B cell (primary cell): ENCODE results near the gene TJAP1. TPM values are rescaled to one million over a fixed set of nuclear protein-coding genes. Genes with fewer than 3 reads are reported as not detected.

Source experiments
- ATAC-seq: fragments of 200-7000 bp; cut with Tn5 transposase; one replicate; pipeline ENCODE4 v1.10.0; 2021; ENCODE audit warnings: low read depth, mild to moderate bottlenecking, moderate number of reproducible peaks, moderate library complexity
- CTCF ChIA-PET: fragments of 350-600 bp; sonication (Branson Sonifier 250); formaldehyde crosslinking; loops from one replicate; lab custom pipeline; 2021; ENCODE audit warnings: antibody characterized with exemption, inconsistent platforms; lab: Charles Lee
- POLR2A ChIA-PET: fragments of 350-600 bp; sonication (Branson Sonifier 250); formaldehyde crosslinking; loops from one replicate; lab custom pipeline; 2021; ENCODE audit warnings: antibody characterized with exemption; lab: Charles Lee
- DNase-seq: peaks from one replicate; pipeline ENCODE4 v3.0.0; 2013
- H2AFZ ChIP-seq: 2 replicates; pipeline ENCODE4 v1.6.1; 2012; ENCODE audit warnings: mild to moderate bottlenecking, low read depth, low read length; ENCODE audit not compliant: insufficient read depth, poor library complexity, severe bottlenecking
- H3K27ac ChIP-seq, 2 donors: 1 replicate in 1 of 2; 2 replicates in 1 of 2; pipeline ENCODE4 v1.5.1; 2012 to 2013; ENCODE audit warnings: low read length in 2 of 2, mild to moderate bottlenecking in 2 of 2, moderate library complexity in 1 of 2
- H3K27me3 ChIP-seq, 4 experiments: fragments of 200-600 bp in 1 of 4; sonication (generic) in 1 of 4; replicated peaks in 1 of 4; 1 replicate in 2 of 4; 2 replicates in 2 of 4; pipeline versions ENCODE4 v1.6.1 to v1.7.0; 2013 to 2016; ENCODE audit warnings: low read length in 3 of 4, mild to moderate bottlenecking in 2 of 4, mixed read lengths in 1 of 4, moderate library complexity in 1 of 4; ENCODE audit not compliant: insufficient read depth in 4 of 4, control insufficient read depth in 3 of 4; ENCODE audit errors: control extremely low read depth in 1 of 4
- H3K36me3 ChIP-seq, 2 experiments: replicated peaks in 1 of 2; 1 replicate in 1 of 2; 2 replicates in 1 of 2; pipeline versions ENCODE4 v1.6.1 to v1.7.1; 2013; ENCODE audit warnings: low read length in 1 of 2; ENCODE audit not compliant: insufficient read depth in 2 of 2, control insufficient read depth in 1 of 2; ENCODE audit errors: control extremely low read depth in 1 of 2, extremely low read depth in 1 of 2
- H3K4me1 ChIP-seq, 2 donors: fragments of 200-600 bp in 1 of 2; sonication (generic) in 1 of 2; 1 replicate in 1 of 2; 2 replicates in 1 of 2; pipeline versions ENCODE4 v1.5.1 to v1.6.1; 2013 to 2017; ENCODE audit warnings: low read length in 2 of 2; ENCODE audit not compliant: control insufficient read depth in 2 of 2, insufficient read depth in 2 of 2
- H3K4me2 ChIP-seq: replicated peaks from 2 replicates; pipeline ENCODE3; 2012; ENCODE audit warnings: mild to moderate bottlenecking, low read depth, low read length; ENCODE audit not compliant: poor library complexity, severe bottlenecking
- H3K4me3 ChIP-seq, 5 experiments: fragments of 200-600 bp in 1 of 5; sonication (generic) in 1 of 5; 1 replicate in 3 of 5; 2 replicates in 2 of 5; pipeline versions ENCODE4 v1.5.1 to v1.7.0; 2011 to 2016; ENCODE audit warnings: low read length in 4 of 5, mild to moderate bottlenecking in 4 of 5, low read depth in 2 of 5, control low read depth in 1 of 5, moderate library complexity in 1 of 5; ENCODE audit not compliant: insufficient read depth in 1 of 5; ENCODE audit errors: control extremely low read depth in 1 of 5, extremely low read depth in 1 of 5
- H3K79me2 ChIP-seq: fragments of 200-600 bp; sonication (generic); one replicate; pipeline ENCODE4 v1.6.0; 2016; ENCODE audit warnings: low read length; ENCODE audit not compliant: control insufficient read depth, insufficient read depth
- H3K9ac ChIP-seq: fragments of 200-600 bp; sonication (generic); 2 replicates; pipeline ENCODE4 v1.6.1; 2017; ENCODE audit warnings: mild to moderate bottlenecking, low read length, moderate library complexity
- H3K9me3 ChIP-seq, 3 donors: one replicate each; pipeline versions ENCODE4 v1.6.1 to v1.7.1; 2013; ENCODE audit warnings: low read length in 2 of 3; ENCODE audit not compliant: control insufficient read depth in 2 of 3, insufficient read depth in 1 of 3; ENCODE audit errors: control extremely low read depth in 1 of 3
- H4K20me1 ChIP-seq: 2 replicates; pipeline ENCODE4 v1.6.0; 2012; ENCODE audit warnings: mild to moderate bottlenecking, low read length; ENCODE audit not compliant: insufficient read depth, control insufficient read depth, poor library complexity, severe bottlenecking
- H3K27ac Mint-ChIP-seq: one replicate; pipeline ENCODE4 v1.8.0; 2021; ENCODE audit warnings: mixed read lengths
- H3K27me3 Mint-ChIP-seq: one replicate; pipeline ENCODE4 v1.8.0; 2021; ENCODE audit warnings: mixed read lengths
- H3K4me1 Mint-ChIP-seq: one replicate; pipeline ENCODE4 v1.8.0; 2021; ENCODE audit warnings: mixed read lengths
- H3K4me3 Mint-ChIP-seq: one replicate; pipeline ENCODE4 v1.8.0; 2021; ENCODE audit warnings: mixed read lengths
- H3K9me3 Mint-ChIP-seq: one replicate; pipeline ENCODE4 v1.8.0; 2022; ENCODE audit warnings: mixed read lengths; ENCODE audit not compliant: insufficient read depth
- CTCF ChIP-seq: fragments of 200-600 bp; IDR thresholded peaks from one replicate; pipeline ENCODE4 v1.8.0; 2022; ENCODE audit warnings: antibody characterized with exemption, mild to moderate bottlenecking
- EZH2 ChIP-seq: IDR thresholded peaks from 2 replicates; pipeline ENCODE4 v1.6.1; 2012; ENCODE audit warnings: borderline replicate concordance, low read depth, mild to moderate bottlenecking, moderate library complexity, low read length; ENCODE audit not compliant: insufficient read depth, poor library complexity, severe bottlenecking
- WGBS: methylation state at CpG from one replicate; pipeline ENCODE4 v1.1.5; 2013; ENCODE audit warnings: missing lambda C conversion rate; ENCODE audit not compliant: insufficient coverage; 5-methylcytosine and 5-hydroxymethylcytosine counted together
- intact Hi-C: fragments of 100-400 bp; cut with micrococcal nuclease; formaldehyde crosslinking; loops from one replicate; pipeline ENCODE4 v1.10.0; 2022
- polyA plus RNA-seq: library from polyadenylated mRNA; depleted of rRNA; stranded (reverse); fragments of >200 nt; gene quantifications from 2 replicates; pipeline ENCODE4 v1.2.3, GENCODE V29; 2012
- total RNA-seq, 2 donors: library from RNA; stranded (reverse); fragments of 120-200 nt in 1 of 2; gene quantifications; 1 replicate in 1 of 2; 2 replicates in 1 of 2; pipeline versions ENCODE4 v1.2.3 to v1.2.4, GENCODE V29; 2013 to 2022

Gene TJAP1
- total and polyA plus RNA-seq, 2 donors (not counting 1 experiment from before 2014, with no cell fraction given), result 59.1 to 70.7 TPM

- no peak overlapping the region for H3K4me3 Mint-ChIP-seq
- Histone ChIP-seq H3K4me3 (no peak overlapping the region), H3K4me2 (no peak overlapping the region), H3K79me2 (no peaks in the 10 kb centered on the region), H3K4me1 (no peaks in the 10 kb centered on the region), H4K20me1 (no peaks in the 10 kb centered on the region), H2AFZ (no peak overlapping the region), H3K27me3 (no peaks in the 10 kb centered on the region), H3K36me3 (peaks cover 0 to 67% of the 10 kb centered on the region in 2 experiments), H3K9ac (no peak overlapping the region), H3K27ac (no peak overlapping the region), H3K9me3 (no peaks in the 10 kb centered on the region)
- DNase-seq, result no peak
- no peaks in the 10 kb centered on the region for H3K9me3 Mint-ChIP-seq
- H3K27ac Mint-ChIP-seq, result no peak overlapping the region
- H3K4me1 Mint-ChIP-seq, result no peaks in the 10 kb centered on the region
- no peak for ATAC-seq
- ChIA-PET CTCF (interaction anchor here (1.1 kb wide), 1 partner anchor 11 kb away, joined by 4 read pairs; no protein-coding TSS in a partner anchor), POLR2A (no interaction called here)
- intact Hi-C loops, result no loop called here
- no peaks in the 10 kb centered on the region for H3K27me3 Mint-ChIP-seq
- TF ChIP-seq CTCF (no peak), EZH2 (no peak)
- WGBS, result 97% methylated on average over 16 of the region's 16 CpGs
Observed at GRCh38 chr6:43445576-43445975, 31.8 kb upstream of the TJAP1 start.

GRCh38 chr6:43447604-43448003 is 29.8 kb upstream of the TJAP1 start:
- POLR2A ChIA-PET, result no interaction called here
- Histone ChIP-seq H2AFZ (no peak overlapping the region), H3K4me1 (no peaks in the 10 kb centered on the region), H3K27ac (no peak overlapping the region), H3K9me3 (no peaks in the 10 kb centered on the region), H4K20me1 (no peaks in the 10 kb centered on the region), H3K27me3 (no peaks in the 10 kb centered on the region), H3K4me3 (no peak overlapping the region), H3K36me3 (peaks cover 0 to 66% of the 10 kb centered on the region in 2 experiments), H3K9ac (no peak overlapping the region), H3K4me2 (no peak overlapping the region), H3K79me2 (no peaks in the 10 kb centered on the region)
- Mint-ChIP-seq H3K4me1 (no peaks in the 10 kb centered on the region), H3K9me3 (no peaks in the 10 kb centered on the region), H3K27me3 (no peaks in the 10 kb centered on the region), H3K4me3 (no peak overlapping the region), H3K27ac (no peak overlapping the region)
- CTCF ChIA-PET, result interaction anchor here (1.0 kb wide), 1 partner anchor 50 kb away, joined by 3 read pairs; no protein-coding TSS in a partner anchor
- 98% methylated on average over 15 of the region's 16 CpGs for WGBS
- DNase-seq, result no peak
- TF ChIP-seq EZH2 (no peak), CTCF (no peak)
- intact Hi-C loops, result no loop called here
- no peak for ATAC-seq
